H1 (cell line): Measurements from ENCODE around the gene ISOC1.

Source experiments
- BCL11A ChIP-seq, 2 experiments: IDR thresholded peaks; one replicate each; pipeline ENCODE4 v1.6.1; 2011; ENCODE audit warnings: low read depth in 2 of 2, low read length in 2 of 2, mild to moderate bottlenecking in 2 of 2
- CBX8 ChIP-seq: fragments of 300-800, 300-1000 bp; sonication (generic); IDR thresholded peaks from 2 replicates; pipeline ENCODE4 v1.7.1; 2016; ENCODE audit warnings: low read depth, low read length, borderline replicate concordance
- CREB1 ChIP-seq: IDR thresholded peaks from 2 replicates; pipeline ENCODE4 v1.6.1; 2012; ENCODE audit warnings: inconsistent platforms
- EZH2 ChIP-seq: fragments of 200-600 bp; sonication (generic); IDR thresholded peaks from 2 replicates; pipeline ENCODE4 v1.7.1; 2012; ENCODE audit warnings: low read depth, mild to moderate bottlenecking, moderate library complexity, low read length, inconsistent platforms; ENCODE audit not compliant: severe bottlenecking
- NRF1 ChIP-seq: IDR thresholded peaks from 2 replicates; pipeline ENCODE4 v1.6.1; 2011; ENCODE audit warnings: mild to moderate bottlenecking, low read depth, low read length, improper control_type of control experiment
- POLR2AphosphoS5 ChIP-seq: IDR thresholded peaks from 2 replicates; pipeline ENCODE4 v1.6.1; 2011; ENCODE audit warnings: low read depth, low read length
- TAF1 ChIP-seq: IDR thresholded peaks from 2 replicates; pipeline ENCODE4 v1.6.1; 2011; ENCODE audit warnings: mild to moderate bottlenecking, low read depth, low read length
- TCF12 ChIP-seq: IDR thresholded peaks from 2 replicates; pipeline ENCODE4 v1.6.1; 2011; ENCODE audit warnings: low read depth, mild to moderate bottlenecking, low read length
- TF ChIP-seq, protein P1 (sequence below), 3 experiments: IDR thresholded peaks; 1 replicate in 2 of 3; 2 replicates in 1 of 3; pipeline versions ENCODE4 v1.5.1 to v1.6.1; 2011; ENCODE audit warnings: low read length in 3 of 3, mild to moderate bottlenecking in 3 of 3, inconsistent platforms in 2 of 3, low read depth in 1 of 3, moderate library complexity in 1 of 3; ENCODE audit not compliant: insufficient read depth in 1 of 3; ENCODE audit errors: control extremely low read depth in 1 of 3

DNA sequence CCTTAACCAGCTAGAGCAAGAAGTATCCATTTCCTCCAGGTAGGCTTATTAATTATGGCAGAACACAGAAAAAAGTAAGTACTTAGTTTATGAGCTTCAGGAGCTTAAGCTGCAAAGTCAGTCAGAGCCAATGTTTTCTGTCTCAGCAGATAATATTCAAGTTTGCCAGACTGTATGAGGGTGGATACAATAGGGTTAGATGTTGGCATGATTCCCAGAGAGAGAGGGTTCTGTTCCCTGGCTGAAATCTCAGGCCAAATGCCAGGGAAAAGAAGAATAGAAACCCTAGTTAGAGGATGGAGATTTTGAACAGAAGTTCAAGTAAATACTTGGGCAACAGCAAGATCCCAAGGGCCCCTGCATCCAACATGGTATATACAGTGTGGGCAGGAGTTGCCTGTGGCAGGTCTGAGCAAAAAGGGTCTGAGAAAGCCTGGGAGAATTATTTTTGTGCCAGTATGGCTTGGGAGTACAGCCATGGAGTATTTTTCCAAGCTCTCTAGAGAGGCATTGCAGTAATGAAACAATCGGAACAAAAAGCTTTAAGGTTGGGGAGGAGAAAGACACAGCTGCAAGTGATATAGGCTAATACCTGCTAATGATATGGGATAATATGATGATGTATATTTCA, 31.0 kb upstream of the ISOC1 start:
- TF ChIP-seq, protein P1, sequence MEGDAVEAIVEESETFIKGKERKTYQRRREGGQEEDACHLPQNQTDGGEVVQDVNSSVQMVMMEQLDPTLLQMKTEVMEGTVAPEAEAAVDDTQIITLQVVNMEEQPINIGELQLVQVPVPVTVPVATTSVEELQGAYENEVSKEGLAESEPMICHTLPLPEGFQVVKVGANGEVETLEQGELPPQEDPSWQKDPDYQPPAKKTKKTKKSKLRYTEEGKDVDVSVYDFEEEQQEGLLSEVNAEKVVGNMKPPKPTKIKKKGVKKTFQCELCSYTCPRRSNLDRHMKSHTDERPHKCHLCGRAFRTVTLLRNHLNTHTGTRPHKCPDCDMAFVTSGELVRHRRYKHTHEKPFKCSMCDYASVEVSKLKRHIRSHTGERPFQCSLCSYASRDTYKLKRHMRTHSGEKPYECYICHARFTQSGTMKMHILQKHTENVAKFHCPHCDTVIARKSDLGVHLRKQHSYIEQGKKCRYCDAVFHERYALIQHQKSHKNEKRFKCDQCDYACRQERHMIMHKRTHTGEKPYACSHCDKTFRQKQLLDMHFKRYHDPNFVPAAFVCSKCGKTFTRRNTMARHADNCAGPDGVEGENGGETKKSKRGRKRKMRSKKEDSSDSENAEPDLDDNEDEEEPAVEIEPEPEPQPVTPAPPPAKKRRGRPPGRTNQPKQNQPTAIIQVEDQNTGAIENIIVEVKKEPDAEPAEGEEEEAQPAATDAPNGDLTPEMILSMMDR (IDR thresholded peaks at IDR 0.05; ENCODE audit: control extremely low read depth in 1 of 3, insufficient read depth in 1 of 3, low read depth in 1 of 3, low read length in 3 of 3): no peak
- TF ChIP-seq NRF1 (no peak), EZH2 (no peak), BCL11A (IDR thresholded peaks at IDR 0.05; ENCODE audit: low read depth in 2 of 2, low read length in 2 of 2) (no peak), POLR2AphosphoS5 (no peak), CREB1 (no peak), TAF1 (no peak), CBX8 (no peak), TCF12 (no peak)
